NCI-H2029 treated with DMSO at 0.1 percent for 48 hours (cell line): ENCODE data around the gene ADGRL4.
"Not testable (repeated sequence)": the region's sequence is repeated elsewhere in the genome, so short reads cannot be mapped to it uniquely, and the experiment has no call there.

Experiments used
- DNase-seq: peaks from one replicate; lab custom pipeline; 2025; lab: John Stamatoyannopoulos, UW

ADGRL4 gene

GRCh38 chr1:79006564-79006963 lies at the start of gene ADGRL4:
Gene ADGRL4 (minus strand): TSS chr1:79006730. CDS start chr1:79006654, 76 bp downstream.
- no peak for DNase-seq

- no peak for DNase-seq
Observed at GRCh38 chr1:79055856-79056255, 49.3 kb upstream of the ADGRL4 start.

- no peak for DNase-seq
Observed at GRCh38 chr1:79052829-79053449, 46.4 kb upstream of the ADGRL4 start.

- DNase-seq: no peak
Observed at GRCh38 chr1:79044974-79045650, 38.6 kb upstream of the ADGRL4 start.

- no peak for DNase-seq
Observed at GRCh38 chr1:79043506-79043905, 37.0 kb upstream of the ADGRL4 start.

GRCh38 chr1:79042539-79042938 lies 36.0 kb upstream of the ADGRL4 start:
- DNase-seq: no peak

- DNase-seq: no peak
Observed at GRCh38 chr1:79042117-79042516, 35.6 kb upstream of the ADGRL4 start.

GRCh38 chr1:79041666-79042065 lies 35.1 kb upstream of the ADGRL4 start:
- DNase-seq: no peak

- no peak for DNase-seq
Observed at GRCh38 chr1:79040424-79041082, 34.0 kb upstream of the ADGRL4 start.

- no peak for DNase-seq
Observed at GRCh38 chr1:79037085-79037484, 30.6 kb upstream of the ADGRL4 start.

GRCh38 chr1:79012500-79012899 lies 6.0 kb upstream of the ADGRL4 start:
- DNase-seq: no peak

GRCh38 chr1:79010589-79010988 lies 4.1 kb upstream of the ADGRL4 start:
- DNase-seq: no peak

GRCh38 chr1:79005945-79006344 lies 585 bp downstream of the ADGRL4 start:
- no peak for DNase-seq

GRCh38 chr1:79004916-79005315 lies 1.6 kb downstream of the ADGRL4 start:
- DNase-seq: no peak

- no peak for DNase-seq
Observed at GRCh38 chr1:78996791-78997190, 9.7 kb downstream of the ADGRL4 start.

GRCh38 chr1:78987042-78987441 lies 19.5 kb downstream of the ADGRL4 start:
- no peak for DNase-seq

GRCh38 chr1:78980511-78980910 lies 26.0 kb downstream of the ADGRL4 start:
- no peak for DNase-seq

GRCh38 chr1:78972723-78973122 lies 33.8 kb downstream of the ADGRL4 start:
- DNase-seq: no peak

GRCh38 chr1:78967091-78967490 lies 39.4 kb downstream of the ADGRL4 start:
- not testable (repeated sequence) for DNase-seq

GRCh38 chr1:78958711-78959110 lies 47.8 kb downstream of the ADGRL4 start:
- no peak for DNase-seq

- DNase-seq: no peak
Observed at GRCh38 chr1:78950826-78951225, 55.7 kb downstream of the ADGRL4 start.

GRCh38 chr1:78949227-78949626 lies 57.3 kb downstream of the ADGRL4 start:
- DNase-seq: no peak

- DNase-seq: no peak
Observed at GRCh38 chr1:78919150-78919549, 87.4 kb downstream of the ADGRL4 start.
